ENCODE measurements around the gene VEGFA.
"Not testable (repeated sequence)": the region's sequence is repeated elsewhere in the genome, so short reads cannot be mapped to it uniquely, and the experiment has no call there.

VEGFA gene

GRCh38 chr6:43806043-43806757 is 36.2 kb downstream of the VEGFA start:
- no peak for DNase-seq

GRCh38 chr6:43806758-43807227 is 36.8 kb downstream of the VEGFA start:
- no peak for DNase-seq

GRCh38 chr6:43807228-43808061 is 37.4 kb downstream of the VEGFA start:
- no peak for DNase-seq

GRCh38 chr6:43808412-43808811 is 38.4 kb downstream of the VEGFA start:
- no peak for DNase-seq

- no peak for DNase-seq
Measured at GRCh38 chr6:43809417-43810305, 39.6 kb downstream of the VEGFA start.

- no peak for DNase-seq
Measured at GRCh38 chr6:43810965-43811732, 41.1 kb downstream of the VEGFA start.

- no peak for DNase-seq
Measured at GRCh38 chr6:43811733-43812099, 41.7 kb downstream of the VEGFA start.

GRCh38 chr6:43812850-43813578 is 43.0 kb downstream of the VEGFA start:
- DNase-seq, result no peak

GRCh38 chr6:43814111-43814510 is 44.1 kb downstream of the VEGFA start:
- DNase-seq, result no peak

GRCh38 chr6:43814865-43815264 is 44.9 kb downstream of the VEGFA start:
- DNase-seq, result no peak

- DNase-seq, result no peak
Measured at GRCh38 chr6:43817192-43817591, 47.2 kb downstream of the VEGFA start.

- DNase-seq, result not testable (repeated sequence)
Measured at GRCh38 chr6:43818973-43819372, 49.0 kb downstream of the VEGFA start.

GRCh38 chr6:43819958-43820357 is 49.9 kb downstream of the VEGFA start:
- DNase-seq, result no peak

- no peak for DNase-seq
Measured at GRCh38 chr6:43820486-43820885, 50.5 kb downstream of the VEGFA start.

- no peak for DNase-seq
Measured at GRCh38 chr6:43821101-43821886, 51.3 kb downstream of the VEGFA start.

- no peak for DNase-seq
Measured at GRCh38 chr6:43823390-43823789, 53.4 kb downstream of the VEGFA start.

- DNase-seq, result no peak
Measured at GRCh38 chr6:43823879-43824702, 54.1 kb downstream of the VEGFA start.

- no peak for DNase-seq
Measured at GRCh38 chr6:43824703-43825064, 54.7 kb downstream of the VEGFA start.

GRCh38 chr6:43825187-43826115 is 55.4 kb downstream of the VEGFA start:
- no peak for DNase-seq

All from NCI-H2227 treated with DMSO at 0.1 percent for 48 hours (cell line).